K562 (cell line): ENCODE results near the gene PNMA5. TPM values are rescaled to one million over a fixed set of nuclear protein-coding genes. Genes with fewer than 3 reads are reported as not detected.
"Not testable (repeated sequence)": the region's sequence is repeated elsewhere in the genome, so short reads cannot be mapped to it uniquely, and the experiment has no call there.

Experiments used
- ATAC-seq: fragments of 200-7000 bp; cut with Tn5 transposase; 3 replicates; pipeline ENCODE4 v1.9.1; 2020; ENCODE audit warnings: moderate library complexity
- BruUV-seq: library from RNA; stranded (reverse); fragments of 400-500 nt; replicated peaks from 2 replicates; lab custom pipeline; 2021; lab: Mats Ljungman, UMichigan
- CTCF ChIA-PET: fragments of 300-600 bp; formaldehyde crosslinking; extraction: SDS; loops from one replicate; lab custom pipeline; 2021; ENCODE audit warnings: low intra/inter-chr PET ratio; lab: Yijun Ruan, JAX
- POLR2A ChIA-PET: fragments of 300-600, 350-650 bp; sonication (Branson Sonifier 250); formaldehyde crosslinking; extraction: SDS; loops from one replicate; lab custom pipeline; 2021; ENCODE audit warnings: antibody characterized with exemption, inconsistent platforms; lab: Yijun Ruan, JAX
- DNase-seq, 4 experiments: peaks; one replicate each; pipeline versions ENCODE4 v3.0.0 to v3.0.0-alpha.2; 2011 to 2018; ENCODE audit warnings: low spot score in 3 of 4, mixed read lengths in 3 of 4; ENCODE audit errors: extremely low read depth in 1 of 4
- FAIRE-seq: peaks from 2 replicates; lab custom pipeline; 2011; peaks lifted over from hg19 to GRCh38; lab: Jason Lieb, UNC
- H2AFZ ChIP-seq: 2 replicates; pipeline ENCODE4 v1.6.0; 2011; ENCODE audit warnings: low read depth, low read length, control low read depth, inconsistent platforms
- H3K27ac ChIP-seq: fragments of 200-600 bp; 3 replicates; pipeline ENCODE4 v1.8.0; 2011; ENCODE audit warnings: low read depth, mild to moderate bottlenecking, control low read depth, inconsistent platforms, low read length, moderate library complexity, mixed read lengths; ENCODE audit errors: extremely low read depth
- H3K27me3 ChIP-seq, 2 experiments: fragments of 300-600 bp in 1 of 2; 2 replicates in 1 of 2; 3 replicates in 1 of 2; pipeline versions ENCODE4 v1.6.0 to v1.8.0; 2011; ENCODE audit warnings: inconsistent platforms in 2 of 2, low read length in 2 of 2, mild to moderate bottlenecking in 1 of 2, mixed read lengths in 1 of 2, moderate library complexity in 1 of 2; ENCODE audit not compliant: control insufficient read depth in 2 of 2, insufficient read depth in 2 of 2
- H3K36me3 ChIP-seq: fragments of 300-600 bp; 3 replicates; pipeline ENCODE4 v1.8.0; 2011; ENCODE audit warnings: mild to moderate bottlenecking, low read length, inconsistent platforms; ENCODE audit not compliant: control insufficient read depth, insufficient read depth
- H3K4me1 ChIP-seq, 2 experiments: fragments of 200-600 bp in 1 of 2; replicated peaks in 1 of 2; 2 replicates in 1 of 2; 3 replicates in 1 of 2; pipeline versions ENCODE4 v1.5.1 to v1.8.0; 2011; ENCODE audit warnings: inconsistent platforms in 2 of 2, low read length in 2 of 2, mild to moderate bottlenecking in 1 of 2, mixed read lengths in 1 of 2, moderate library complexity in 1 of 2; ENCODE audit not compliant: control insufficient read depth in 2 of 2, insufficient read depth in 2 of 2
- H3K4me2 ChIP-seq: 2 replicates; pipeline ENCODE4 v1.6.1; 2011; ENCODE audit warnings: low read length, control low read depth, inconsistent platforms, mixed read lengths; ENCODE audit not compliant: insufficient read depth
- H3K4me3 ChIP-seq: fragments of 200-600 bp; sonication (generic), shearing (Covaris generic); 2 replicates; pipeline ENCODE4 v1.5.1; 2016; ENCODE audit warnings: control low read depth, inconsistent platforms
- H3K79me2 ChIP-seq: fragments of 200-600 bp; 3 replicates; pipeline ENCODE4 v1.8.0; 2011; ENCODE audit warnings: low read length, inconsistent platforms; ENCODE audit not compliant: control insufficient read depth, insufficient read depth
- H3K9ac ChIP-seq, 2 experiments: 2 replicates each; pipeline versions ENCODE4 v1.6.0 to v1.6.1; 2011; ENCODE audit warnings: low read depth in 2 of 2, low read length in 2 of 2, control low read depth in 1 of 2, inconsistent platforms in 1 of 2, mild to moderate bottlenecking in 1 of 2, mixed read lengths in 1 of 2; ENCODE audit not compliant: insufficient read depth in 1 of 2
- H3K9me1 ChIP-seq: one replicate; pipeline ENCODE4 v1.6.0; 2011; ENCODE audit warnings: inconsistent platforms, mild to moderate bottlenecking, low read length, moderate library complexity; ENCODE audit not compliant: control insufficient read depth, insufficient read depth
- H3K9me3 ChIP-seq: replicated peaks from 2 replicates; pipeline ENCODE4 v1.5.1; 2011; ENCODE audit warnings: low read depth, low read length, inconsistent platforms; ENCODE audit not compliant: control insufficient read depth, insufficient read depth
- H4K20me1 ChIP-seq: replicated peaks from 2 replicates; pipeline ENCODE4 v1.6.1; 2011; ENCODE audit warnings: low read length, inconsistent platforms, mixed read lengths; ENCODE audit not compliant: control insufficient read depth, insufficient read depth
- KLF16 ChIP-seq: IDR thresholded peaks from 2 replicates; pipeline ENCODE4 v1.6.1; 2016; ENCODE audit warnings: antibody characterized with exemption
- PCBP2 ChIP-seq: fragments of 200-400 bp; formaldehyde crosslinking; IDR thresholded peaks from 2 replicates; pipeline ENCODE4 v1.6.1; 2018; ENCODE audit warnings: low read length, low read depth, mild to moderate bottlenecking, moderate library complexity; ENCODE audit not compliant: poor library complexity, severe bottlenecking
- ZFP36 ChIP-seq: fragments of 150-350 bp; IDR thresholded peaks from 2 replicates; pipeline ENCODE4 v1.6.1; 2018; ENCODE audit warnings: low read length, low read depth; ENCODE audit not compliant: partially characterized antibody
- ZNF212 ChIP-seq: fragments of 450-650 bp; formaldehyde crosslinking; IDR thresholded peaks from 2 replicates; pipeline ENCODE4 v1.4.0; 2020; ENCODE audit warnings: mild to moderate bottlenecking
- ZNF431 ChIP-seq: sonication (generic); formaldehyde crosslinking; IDR thresholded peaks from 2 replicates; pipeline ENCODE4 v1.8.0; 2022; ENCODE audit warnings: mild to moderate bottlenecking, missing genetic modification reagents
- WGBS: fragments of 100-300 bp; shearing (Covaris generic); methylation state at CpG from one replicate; pipeline ENCODE4 v1.1.6; 2016; ENCODE audit warnings: low coverage, mixed read lengths; ENCODE audit not compliant: insufficient coverage; ENCODE audit errors: missing lambda C conversion rate; 5-methylcytosine and 5-hydroxymethylcytosine counted together
- in situ Hi-C: fragments of 300-500 bp; cut with MboI; formaldehyde crosslinking; loops from 4 replicates; pipeline ENCODE4 v1.15.0; 2018; ENCODE audit warnings: inconsistent platforms, mixed read lengths
- intact Hi-C: fragments of 100-400 bp; cut with micrococcal nuclease; formaldehyde crosslinking; loops from 2 replicates; pipeline ENCODE4 v1.14.2; 2022
- polyA plus RNA-seq, 8 experiments: library from polyadenylated mRNA; depleted of rRNA in 4 of 8; stranded (reverse) in 5 of 8; unstranded in 3 of 8; fragments of >200 nt; fragmentation: Nextera tagmentation in 2 of 8; fragmentation: Illumina TruSeq in 1 of 8; extraction: Ambion mirVana in 2 of 8; extraction: Trizol in 1 of 8; gene quantifications; 2 replicates each; pipeline versions ENCODE4 v1.2.1 to v1.2.3, GENCODE V29; 2011 to 2014; ENCODE audit warnings: inconsistent platforms in 1 of 8, missing spikeins in 1 of 8
- total RNA-seq, 7 experiments: library from RNA; depleted of rRNA in 6 of 7; stranded (reverse); fragments of >200 nt in 6 of 7; fragmentation: Illumina TruSeq in 2 of 7; extraction: Trizol in 2 of 7; gene quantifications; 2 replicates each; pipeline versions ENCODE4 v1.2.1 to v1.2.3, GENCODE V29; 2011 to 2021; ENCODE audit warnings: low replicate concordance in 1 of 7

Gene PNMA5
- total and polyA plus RNA-seq, 9 of the 15 experiments (the other 6 are each of a cell fraction or from before 2014, with no cell fraction given): 0.03 to 0.20 (median 0.07) TPM; not detected in 3

DNA sequence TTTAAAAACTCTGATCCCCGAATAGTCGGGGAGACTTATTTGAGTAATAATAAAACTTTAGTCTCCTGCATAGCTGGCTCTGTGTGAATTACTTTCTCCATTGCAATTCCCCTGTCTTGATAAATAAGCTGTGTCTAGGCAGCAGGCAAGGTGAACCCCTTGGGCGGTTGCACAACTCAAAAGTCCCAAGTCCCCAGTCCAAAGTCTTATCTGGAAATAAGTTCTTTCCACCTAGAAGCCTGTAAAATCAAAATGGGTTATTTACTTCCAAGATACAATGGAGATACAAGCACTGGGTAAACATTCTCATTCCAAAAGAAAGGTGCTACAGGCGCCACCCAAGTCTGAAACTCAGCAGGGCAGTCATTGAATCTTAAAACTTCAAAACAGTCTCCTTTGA, 10.1 kb upstream of the PNMA5 start:
- CTCF ChIA-PET: no interaction called here
- in situ Hi-C loops: no loop called here
- intact Hi-C loops: no loop called here

DNA sequence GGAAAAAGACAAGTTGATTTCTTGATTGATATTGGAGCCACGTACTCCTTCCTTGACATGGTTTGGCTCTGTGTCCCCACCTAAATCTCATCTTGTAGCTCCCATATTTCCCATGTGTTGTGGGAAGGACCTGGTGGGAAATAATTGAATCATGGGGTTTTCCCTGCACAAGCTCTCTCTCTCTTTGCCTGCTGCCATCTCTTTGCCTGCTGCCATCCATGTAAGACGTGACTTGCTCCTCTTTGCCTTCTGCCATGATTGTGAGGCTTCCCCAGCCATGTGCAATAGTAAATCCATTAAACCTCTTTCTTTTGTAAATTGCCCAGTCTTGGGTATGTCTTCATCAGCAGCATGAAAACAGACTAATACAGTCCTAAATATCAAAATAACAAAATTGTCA, 8.3 kb upstream of the PNMA5 start:
- in situ Hi-C loops, ATAC-seq, H3K9ac ChIP-seq, FAIRE-seq, H4K20me1 ChIP-seq, H3K9me1 ChIP-seq, H3K4me1 ChIP-seq, H3K9me3 ChIP-seq, H3K36me3 ChIP-seq, H3K27ac ChIP-seq, CTCF ChIA-PET, H3K4me2 ChIP-seq, H3K27me3 ChIP-seq, H2AFZ ChIP-seq, H3K79me2 ChIP-seq, H3K4me3 ChIP-seq, BruUV-seq, intact Hi-C loops, DNase-seq: not testable (repeated sequence)
- POLR2A ChIA-PET: interaction anchor here (0.9 kb wide), 1 partner anchor 26 kb away, joined by 3 read pairs; no protein-coding TSS in a partner anchor
- TF ChIP-seq ZNF431 (CRISPR knock-in tag): peak; percentile 92
- 0% methylated on average over 2 of the region's 2 CpGs for WGBS

More for the DNA sequence above, 10.1 kb upstream of the PNMA5 start:
- H3K4me1 ChIP-seq: no peaks in the 10 kb centered on the region
- H3K9ac ChIP-seq: no peak overlapping the region
- ATAC-seq (no peak), DNase-seq (no peak)
- WGBS: 0% methylated on average over 4 of the region's 4 CpGs
- no peak overlapping the region for H3K4me3 ChIP-seq
- no peak overlapping the region for H3K4me2 ChIP-seq
- H2AFZ ChIP-seq: no peak overlapping the region
- no peaks in the 10 kb centered on the region for H3K27me3 ChIP-seq
- no TSS peak for BruUV-seq
- H3K36me3 ChIP-seq: no peaks in the 10 kb centered on the region
- H3K9me3 ChIP-seq: no peaks in the 10 kb centered on the region
- no peaks in the 10 kb centered on the region for H4K20me1 ChIP-seq
- H3K27ac ChIP-seq: no peak overlapping the region
- no peaks in the 10 kb centered on the region for H3K79me2 ChIP-seq
- TF ChIP-seq KLF16 (no peak), PCBP2 (no peak), ZFP36 (no peak), ZNF212 (CRISPR knock-in tag) (no peak)
- TF ChIP-seq, all 486 proteins: peak for 0
- H3K9me1 ChIP-seq: no peaks in the 10 kb centered on the region
- POLR2A ChIA-PET: no interaction called here
- FAIRE-seq: no peak
